Neural cell (in vitro differentiated cells): ENCODE measurements around the gene SLC25A45. TPM values are rescaled to one million over a fixed set of nuclear protein-coding genes. Genes with fewer than 3 reads are reported as not detected.

Source experiments
- H2AFZ ChIP-seq: fragments of 200-600, 300-800 bp; sonication (generic), shearing (Covaris generic); 2 replicates; pipeline ENCODE4 v1.6.0; 2014; ENCODE audit warnings: low read depth, mild to moderate bottlenecking, antibody characterized with exemption, low read length, moderate library complexity
- H3F3A ChIP-seq: fragments of 200-600 bp; shearing (Covaris generic); 2 replicates; pipeline ENCODE4 v1.6.1; 2016; ENCODE audit warnings: mild to moderate bottlenecking, moderate library complexity, mixed read lengths, antibody characterized with exemption, low read length; ENCODE audit not compliant: insufficient read depth, poor library complexity, severe bottlenecking
- H3K27ac ChIP-seq: fragments of 200-600, 300-800 bp; sonication (generic), shearing (Covaris generic); 2 replicates; pipeline ENCODE4 v1.5.1; 2014; ENCODE audit warnings: mild to moderate bottlenecking, low read length, moderate library complexity
- H3K27me3 ChIP-seq: fragments of 300-800, 200-600 bp; sonication (generic), shearing (Covaris generic); 2 replicates; pipeline ENCODE4 v1.6.0; 2014; ENCODE audit warnings: mild to moderate bottlenecking, low read depth, low read length, moderate library complexity; ENCODE audit not compliant: insufficient read depth
- H3K36me3 ChIP-seq: fragments of 300-800, 200-600 bp; sonication (generic), shearing (Covaris generic); 2 replicates; pipeline ENCODE4 v1.5.1; 2014; ENCODE audit warnings: mild to moderate bottlenecking, antibody characterized with exemption, low read length, moderate library complexity; ENCODE audit not compliant: insufficient read depth
- H3K4me2 ChIP-seq: fragments of 300-800, 200-600 bp; sonication (generic), shearing (Covaris generic); 2 replicates; pipeline ENCODE4 v1.6.0; 2014; ENCODE audit warnings: mild to moderate bottlenecking, low read length
- H3K4me3 ChIP-seq: fragments of 300-800, 200-600 bp; sonication (generic), shearing (Covaris generic); 2 replicates; pipeline ENCODE4 v1.5.1; 2014; ENCODE audit warnings: mild to moderate bottlenecking, low read length, moderate library complexity
- H3K79me2 ChIP-seq: fragments of 200-600 bp; shearing (Covaris generic); replicated peaks from 2 replicates; pipeline ENCODE4 v1.6.0; 2014; ENCODE audit warnings: mild to moderate bottlenecking, low read length, moderate library complexity; ENCODE audit not compliant: insufficient read depth
- H3K9ac ChIP-seq: fragments of 300-800, 200-600 bp; sonication (generic), shearing (Covaris generic); 2 replicates; pipeline ENCODE4 v1.6.1; 2016; ENCODE audit warnings: mild to moderate bottlenecking, low read length, mixed read lengths
- H3K9me2 ChIP-seq: fragments of 200-600 bp; shearing (Covaris generic); 2 replicates; pipeline ENCODE4 v1.6.1; 2016; ENCODE audit warnings: mild to moderate bottlenecking, low read length, mixed read lengths; ENCODE audit not compliant: insufficient read depth
- H3K9me3 ChIP-seq: fragments of 200-600, 300-800 bp; sonication (generic), shearing (Covaris generic); 2 replicates; pipeline ENCODE4 v1.6.1; 2016; ENCODE audit warnings: mild to moderate bottlenecking, mixed run types, low read length, moderate library complexity, mixed read lengths
- H4K20me1 ChIP-seq: fragments of 200-600 bp; shearing (Covaris generic); 2 replicates; pipeline ENCODE4 v1.6.1; 2016; ENCODE audit warnings: mild to moderate bottlenecking, mixed run types; ENCODE audit not compliant: insufficient read depth
- EP300 ChIP-seq: fragments of 450-650 bp; conservative IDR thresholded peaks from 2 replicates; pipeline ENCODE4 v1.6.1; 2014; ENCODE audit warnings: antibody characterized with exemption, mild to moderate bottlenecking, moderate library complexity; ENCODE audit not compliant: poor library complexity, severe bottlenecking
- EZH2 ChIP-seq: fragments of 200-600, 300-800 bp; shearing (Covaris generic), sonication (generic); IDR thresholded peaks from 2 replicates; pipeline ENCODE4 v1.6.1; 2014; ENCODE audit warnings: antibody characterized with exemption, low read length, borderline replicate concordance, mild to moderate bottlenecking; ENCODE audit not compliant: insufficient read depth, poor library complexity, severe bottlenecking
- MXI1 ChIP-seq: fragments of 450-650 bp; conservative IDR thresholded peaks from 2 replicates; pipeline ENCODE4 v1.6.1; 2014; ENCODE audit warnings: antibody characterized with exemption, mild to moderate bottlenecking; ENCODE audit not compliant: poor library complexity, severe bottlenecking
- POLR2AphosphoS5 ChIP-seq: IDR thresholded peaks from 2 replicates; pipeline ENCODE4 v1.6.1; 2012
- RAD21 ChIP-seq: fragments of 450-650 bp; conservative IDR thresholded peaks from 2 replicates; pipeline ENCODE4 v1.6.1; 2014; ENCODE audit warnings: antibody characterized with exemption, mild to moderate bottlenecking, moderate library complexity
- SMC3 ChIP-seq: fragments of 450-650 bp; conservative IDR thresholded peaks from 2 replicates; pipeline ENCODE4 v1.6.1; 2014; ENCODE audit warnings: antibody characterized with exemption, mild to moderate bottlenecking, moderate library complexity; ENCODE audit not compliant: poor library complexity
- TAF1 ChIP-seq: IDR thresholded peaks from 2 replicates; pipeline ENCODE4 v1.6.1; 2012; ENCODE audit warnings: low read depth
- polyA plus RNA-seq: library from polyadenylated mRNA; depleted of rRNA; stranded (reverse); fragments of >200 nt; gene quantifications from 2 replicates; pipeline ENCODE4 v1.2.3, GENCODE V29; 2014
- TF ChIP-seq, protein P1 (sequence below): fragments of 450-650 bp; IDR thresholded peaks from 2 replicates; pipeline ENCODE4 v1.5.1; 2014; ENCODE audit warnings: antibody characterized with exemption, mild to moderate bottlenecking, moderate library complexity; ENCODE audit not compliant: poor library complexity, severe bottlenecking
- TF ChIP-seq, protein P2 (sequence below): IDR thresholded peaks from 2 replicates; pipeline ENCODE4 v1.6.1; 2012; ENCODE audit warnings: borderline replicate concordance

Gene SLC25A45
- polyA plus RNA-seq, 1 donor from 2014 or later: not detected

DNA sequence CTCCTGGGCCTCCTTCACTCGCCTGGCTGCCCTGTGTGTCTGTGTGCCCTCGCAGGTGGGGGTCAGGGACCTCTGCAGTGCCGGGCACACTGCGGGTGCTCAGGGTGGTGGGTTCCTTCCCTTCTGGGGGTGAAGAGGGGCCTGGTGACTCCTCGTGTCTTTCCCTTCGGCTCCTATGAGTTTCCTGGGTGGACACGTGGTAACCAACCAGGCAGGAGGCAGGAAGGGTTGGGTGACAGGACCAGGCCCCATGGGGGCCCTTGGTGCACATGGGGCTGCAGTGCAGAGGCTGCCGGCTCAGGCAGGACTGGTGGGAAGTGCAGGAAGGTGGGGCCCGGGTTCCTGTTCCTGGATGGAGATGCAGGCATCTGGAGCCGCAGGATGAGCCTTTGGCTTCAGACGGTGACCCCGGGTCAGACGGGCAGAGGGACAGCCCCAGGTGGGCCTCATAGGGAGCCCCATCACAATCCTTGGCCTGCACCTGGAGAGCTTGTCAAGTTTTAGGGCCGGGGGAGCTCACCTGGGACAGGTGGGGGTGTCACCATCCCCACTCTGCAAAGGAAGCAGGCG is 13.6 kb upstream of the SLC25A45 start:
- no peaks in the 10 kb centered on the region for H3F3A ChIP-seq
- H4K20me1 ChIP-seq: no peaks in the 10 kb centered on the region
- H3K27ac ChIP-seq: no peak overlapping the region
- no peaks in the 10 kb centered on the region for H3K79me2 ChIP-seq
- TF ChIP-seq EP300 (no peak), TAF1 (no peak), SMC3 (no peak)
- TF ChIP-seq, protein P1, sequence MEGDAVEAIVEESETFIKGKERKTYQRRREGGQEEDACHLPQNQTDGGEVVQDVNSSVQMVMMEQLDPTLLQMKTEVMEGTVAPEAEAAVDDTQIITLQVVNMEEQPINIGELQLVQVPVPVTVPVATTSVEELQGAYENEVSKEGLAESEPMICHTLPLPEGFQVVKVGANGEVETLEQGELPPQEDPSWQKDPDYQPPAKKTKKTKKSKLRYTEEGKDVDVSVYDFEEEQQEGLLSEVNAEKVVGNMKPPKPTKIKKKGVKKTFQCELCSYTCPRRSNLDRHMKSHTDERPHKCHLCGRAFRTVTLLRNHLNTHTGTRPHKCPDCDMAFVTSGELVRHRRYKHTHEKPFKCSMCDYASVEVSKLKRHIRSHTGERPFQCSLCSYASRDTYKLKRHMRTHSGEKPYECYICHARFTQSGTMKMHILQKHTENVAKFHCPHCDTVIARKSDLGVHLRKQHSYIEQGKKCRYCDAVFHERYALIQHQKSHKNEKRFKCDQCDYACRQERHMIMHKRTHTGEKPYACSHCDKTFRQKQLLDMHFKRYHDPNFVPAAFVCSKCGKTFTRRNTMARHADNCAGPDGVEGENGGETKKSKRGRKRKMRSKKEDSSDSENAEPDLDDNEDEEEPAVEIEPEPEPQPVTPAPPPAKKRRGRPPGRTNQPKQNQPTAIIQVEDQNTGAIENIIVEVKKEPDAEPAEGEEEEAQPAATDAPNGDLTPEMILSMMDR: no peak
- no peaks in the 10 kb centered on the region for H3K36me3 ChIP-seq
- H3K9ac ChIP-seq: no peak overlapping the region
- no peaks in the 10 kb centered on the region for H3K9me3 ChIP-seq
- H3K27me3 ChIP-seq: no peaks in the 10 kb centered on the region
- no peak overlapping the region for H3K4me2 ChIP-seq
- H3K9me2 ChIP-seq: no peaks in the 10 kb centered on the region
- H2AFZ ChIP-seq: no peak overlapping the region
- H3K4me3 ChIP-seq: no peak overlapping the region

DNA sequence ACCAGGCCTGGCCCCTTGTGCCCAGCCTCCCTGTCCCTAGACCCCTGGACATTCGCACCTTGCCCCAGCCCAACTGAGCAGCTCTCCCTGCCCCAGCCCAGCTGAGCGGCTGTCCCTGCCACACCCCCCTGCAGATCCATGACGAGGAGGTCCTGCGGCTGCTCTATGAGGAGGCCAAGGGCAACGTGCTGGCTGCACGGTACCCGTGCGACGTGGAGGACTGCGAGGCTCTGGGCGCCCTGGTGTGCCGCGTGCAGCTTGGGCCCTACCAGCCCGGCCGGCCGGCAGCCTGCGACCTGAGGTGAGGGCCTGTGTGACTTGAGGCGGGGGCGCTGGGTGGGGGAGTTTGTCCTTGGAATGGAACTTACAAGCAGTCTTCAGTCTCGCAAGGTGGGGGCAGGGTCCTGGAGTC is 11.7 kb upstream of the SLC25A45 start:
- Histone ChIP-seq H3K9ac (no peak overlapping the region), H3K9me2 (no peaks in the 10 kb centered on the region), H3K4me3 (no peak overlapping the region), H3K9me3 (no peaks in the 10 kb centered on the region), H3F3A (no peaks in the 10 kb centered on the region), H3K36me3 (no peaks in the 10 kb centered on the region), H3K27ac (no peak overlapping the region), H3K27me3 (no peaks in the 10 kb centered on the region), H2AFZ (no peak overlapping the region), H3K4me2 (no peak overlapping the region), H4K20me1 (no peaks in the 10 kb centered on the region), H3K79me2 (no peaks in the 10 kb centered on the region)
- TF ChIP-seq EZH2 (no peak), POLR2AphosphoS5 (no peak), EP300 (no peak), SMC3 (no peak)
- TF ChIP-seq, protein P1: no peak

DNA sequence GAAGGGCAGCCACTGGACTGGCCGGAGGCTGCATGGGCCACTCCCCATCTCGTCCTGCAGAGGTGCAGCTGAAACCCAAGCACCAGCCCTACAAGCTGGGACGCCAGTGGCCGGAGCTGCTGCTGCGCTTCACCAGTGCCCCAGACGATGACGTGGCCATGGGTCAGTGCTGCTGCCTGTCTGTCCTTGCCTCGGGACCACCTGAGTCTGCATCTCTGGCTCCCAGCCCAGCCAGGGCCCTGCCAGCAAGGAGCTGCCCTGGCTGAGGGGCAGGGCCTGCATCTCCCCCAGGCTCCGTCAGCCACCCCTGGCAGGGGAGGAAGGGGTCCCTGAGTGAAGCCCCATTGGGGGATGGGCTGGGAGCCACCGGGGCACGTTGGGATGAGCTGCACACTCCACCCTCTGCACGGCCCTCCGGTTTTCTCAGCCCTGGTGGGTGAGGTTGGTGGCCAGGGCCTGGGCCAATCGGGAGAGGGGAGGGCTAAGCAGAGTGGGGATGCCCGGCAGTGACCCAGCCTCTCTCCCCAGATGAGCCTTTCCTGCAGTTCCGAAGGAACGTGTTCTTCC is 11.2 kb upstream of the SLC25A45 start:
- H3K9me2 ChIP-seq: no peaks in the 10 kb centered on the region
- H3K27me3 ChIP-seq: no peaks in the 10 kb centered on the region
- no peak overlapping the region for H3K4me3 ChIP-seq
- no peak overlapping the region for H3K9ac ChIP-seq
- no peaks in the 10 kb centered on the region for H4K20me1 ChIP-seq
- H3K27ac ChIP-seq: no peak overlapping the region
- H3K9me3 ChIP-seq: no peaks in the 10 kb centered on the region
- no peaks in the 10 kb centered on the region for H3K79me2 ChIP-seq
- TF ChIP-seq POLR2AphosphoS5: no peak
- TF ChIP-seq, protein P1: no peak
- TF ChIP-seq EP300: no peak
- no peak for TF ChIP-seq SMC3
- TF ChIP-seq, protein P2, sequence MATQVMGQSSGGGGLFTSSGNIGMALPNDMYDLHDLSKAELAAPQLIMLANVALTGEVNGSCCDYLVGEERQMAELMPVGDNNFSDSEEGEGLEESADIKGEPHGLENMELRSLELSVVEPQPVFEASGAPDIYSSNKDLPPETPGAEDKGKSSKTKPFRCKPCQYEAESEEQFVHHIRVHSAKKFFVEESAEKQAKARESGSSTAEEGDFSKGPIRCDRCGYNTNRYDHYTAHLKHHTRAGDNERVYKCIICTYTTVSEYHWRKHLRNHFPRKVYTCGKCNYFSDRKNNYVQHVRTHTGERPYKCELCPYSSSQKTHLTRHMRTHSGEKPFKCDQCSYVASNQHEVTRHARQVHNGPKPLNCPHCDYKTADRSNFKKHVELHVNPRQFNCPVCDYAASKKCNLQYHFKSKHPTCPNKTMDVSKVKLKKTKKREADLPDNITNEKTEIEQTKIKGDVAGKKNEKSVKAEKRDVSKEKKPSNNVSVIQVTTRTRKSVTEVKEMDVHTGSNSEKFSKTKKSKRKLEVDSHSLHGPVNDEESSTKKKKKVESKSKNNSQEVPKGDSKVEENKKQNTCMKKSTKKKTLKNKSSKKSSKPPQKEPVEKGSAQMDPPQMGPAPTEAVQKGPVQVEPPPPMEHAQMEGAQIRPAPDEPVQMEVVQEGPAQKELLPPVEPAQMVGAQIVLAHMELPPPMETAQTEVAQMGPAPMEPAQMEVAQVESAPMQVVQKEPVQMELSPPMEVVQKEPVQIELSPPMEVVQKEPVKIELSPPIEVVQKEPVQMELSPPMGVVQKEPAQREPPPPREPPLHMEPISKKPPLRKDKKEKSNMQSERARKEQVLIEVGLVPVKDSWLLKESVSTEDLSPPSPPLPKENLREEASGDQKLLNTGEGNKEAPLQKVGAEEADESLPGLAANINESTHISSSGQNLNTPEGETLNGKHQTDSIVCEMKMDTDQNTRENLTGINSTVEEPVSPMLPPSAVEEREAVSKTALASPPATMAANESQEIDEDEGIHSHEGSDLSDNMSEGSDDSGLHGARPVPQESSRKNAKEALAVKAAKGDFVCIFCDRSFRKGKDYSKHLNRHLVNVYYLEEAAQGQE: no peak
- TF ChIP-seq TAF1: no peak
- no peak for TF ChIP-seq EZH2
- TF ChIP-seq MXI1: no peak
- no peak for TF ChIP-seq RAD21
- H3K36me3 ChIP-seq: no peaks in the 10 kb centered on the region
- no peaks in the 10 kb centered on the region for H3F3A ChIP-seq
- H2AFZ ChIP-seq: no peak overlapping the region
- no peak overlapping the region for H3K4me2 ChIP-seq
